ENCODE measurements around the gene ME3. TPM values are rescaled to one million over a fixed set of nuclear protein-coding genes. Genes with fewer than 3 reads are reported as not detected.

The ME3 gene
- total RNA-seq, 2 experiments from 2014 or later = not detected

DNA sequence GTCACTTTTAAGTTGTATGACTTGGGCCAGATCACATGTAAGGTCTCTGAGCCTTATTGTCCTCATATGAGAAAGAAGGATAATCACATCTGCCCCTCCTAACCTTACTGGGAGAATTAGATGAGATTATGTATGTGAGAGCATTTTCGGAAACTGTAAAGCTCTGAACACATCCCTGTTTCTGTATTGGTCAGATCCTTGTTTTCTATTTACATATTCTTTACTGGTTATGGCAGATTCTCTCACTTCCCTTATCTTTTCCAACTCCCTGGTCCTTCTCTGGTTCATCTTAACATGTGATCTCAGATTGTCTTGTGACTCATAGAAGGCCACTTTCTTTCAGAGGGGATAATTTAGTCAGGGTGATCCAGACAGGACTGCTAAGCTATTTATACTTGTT is 255.9 kb downstream of the ME3 start:
- POLR2A ChIA-PET = interaction anchor here (0.8 kb wide), 1 partner anchor 12 kb away, joined by 3 read pairs; no protein-coding TSS in a partner anchor
- no peak overlapping the region for H3K27ac ChIP-seq (ENCODE audit: low read depth, low read length, poor library complexity, severe bottlenecking)
- TF ChIP-seq, protein P1, sequence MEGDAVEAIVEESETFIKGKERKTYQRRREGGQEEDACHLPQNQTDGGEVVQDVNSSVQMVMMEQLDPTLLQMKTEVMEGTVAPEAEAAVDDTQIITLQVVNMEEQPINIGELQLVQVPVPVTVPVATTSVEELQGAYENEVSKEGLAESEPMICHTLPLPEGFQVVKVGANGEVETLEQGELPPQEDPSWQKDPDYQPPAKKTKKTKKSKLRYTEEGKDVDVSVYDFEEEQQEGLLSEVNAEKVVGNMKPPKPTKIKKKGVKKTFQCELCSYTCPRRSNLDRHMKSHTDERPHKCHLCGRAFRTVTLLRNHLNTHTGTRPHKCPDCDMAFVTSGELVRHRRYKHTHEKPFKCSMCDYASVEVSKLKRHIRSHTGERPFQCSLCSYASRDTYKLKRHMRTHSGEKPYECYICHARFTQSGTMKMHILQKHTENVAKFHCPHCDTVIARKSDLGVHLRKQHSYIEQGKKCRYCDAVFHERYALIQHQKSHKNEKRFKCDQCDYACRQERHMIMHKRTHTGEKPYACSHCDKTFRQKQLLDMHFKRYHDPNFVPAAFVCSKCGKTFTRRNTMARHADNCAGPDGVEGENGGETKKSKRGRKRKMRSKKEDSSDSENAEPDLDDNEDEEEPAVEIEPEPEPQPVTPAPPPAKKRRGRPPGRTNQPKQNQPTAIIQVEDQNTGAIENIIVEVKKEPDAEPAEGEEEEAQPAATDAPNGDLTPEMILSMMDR (conservative IDR thresholded peaks at IDR 0.05; ENCODE audit: low read length) = no peak
- TF ChIP-seq EZH2phosphoT487 (IDR thresholded peaks at IDR 0.05; ENCODE audit: borderline replicate concordance, low read depth, low read length) = no peak
- H3K9me2 ChIP-seq (ENCODE audit: insufficient read depth, low read length) = no peaks in the 10 kb centered on the region
- no TSS peak for BruUV-seq (replicated peaks)
- H3K9me3 ChIP-seq (ENCODE audit: low read length) = no peaks in the 10 kb centered on the region
- no peak overlapping the region for H2AFZ ChIP-seq (ENCODE audit: low read length)
- intact Hi-C loops (cut with micrococcal nuclease; ENCODE audit: unreplicated experiment) = no loop called here
- H3K4me3 ChIP-seq (ENCODE audit: low read depth, low read length, poor library complexity, severe bottlenecking) = no peak overlapping the region
- H3K79me2 ChIP-seq (ENCODE audit: insufficient read depth, low read depth, low read length) = no peaks in the 10 kb centered on the region
- H3K4me2 ChIP-seq (ENCODE audit: low read length) = no peak overlapping the region
- H4K20me1 ChIP-seq (ENCODE audit: insufficient read depth, low read length) = no peaks in the 10 kb centered on the region
- DNase-seq (ENCODE audit: low spot score) = no peak
- H3K4me1 ChIP-seq (ENCODE audit: insufficient read depth, low read length, poor library complexity, severe bottlenecking) = no peaks in the 10 kb centered on the region
- CTCF ChIA-PET (ENCODE audit: unreplicated experiment) = no interaction called here
- H3K36me3 ChIP-seq (ENCODE audit: insufficient read depth, low read length) = no peaks in the 10 kb centered on the region

DNA sequence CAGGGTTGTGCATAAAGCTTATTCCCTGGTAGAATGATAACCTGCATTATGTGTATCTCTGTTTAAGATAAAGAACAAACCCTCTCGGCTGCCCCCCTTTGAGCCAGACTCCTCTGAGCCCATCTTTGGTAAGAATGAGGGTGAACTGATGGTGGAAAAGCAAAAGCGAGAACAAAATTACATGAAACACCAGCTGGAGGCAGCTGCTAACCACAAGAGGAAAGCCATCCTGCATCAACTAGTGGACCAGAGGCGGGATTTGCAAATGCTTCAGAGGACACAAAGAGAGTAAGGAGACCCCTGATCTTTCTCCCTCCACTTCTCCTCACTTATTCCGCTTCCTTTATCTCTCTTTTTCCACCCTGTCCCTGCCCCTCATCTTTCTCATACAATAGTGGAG is 257.4 kb downstream of the ME3 start:
- BruUV-seq (replicated peaks) = no TSS peak
- ChIA-PET POLR2A (no interaction called here), CTCF (ENCODE audit: unreplicated experiment) (no interaction called here)
- H3K27ac ChIP-seq (ENCODE audit: low read depth, low read length, poor library complexity, severe bottlenecking) = no peak overlapping the region
- TF ChIP-seq EZH2phosphoT487 (IDR thresholded peaks at IDR 0.05; ENCODE audit: borderline replicate concordance, low read depth, low read length) = no peak
- no peaks in the 10 kb centered on the region for H3K36me3 ChIP-seq (ENCODE audit: insufficient read depth, low read length)
- H3K9me3 ChIP-seq (ENCODE audit: low read length) = no peaks in the 10 kb centered on the region
- H3K4me3 ChIP-seq (ENCODE audit: low read depth, low read length, poor library complexity, severe bottlenecking) = no peak overlapping the region
- H3K9me2 ChIP-seq (ENCODE audit: insufficient read depth, low read length) = no peaks in the 10 kb centered on the region
- H2AFZ ChIP-seq (ENCODE audit: low read length) = no peak overlapping the region
- intact Hi-C loops (cut with micrococcal nuclease; ENCODE audit: unreplicated experiment) = no loop called here
- H3K79me2 ChIP-seq (ENCODE audit: insufficient read depth, low read depth, low read length) = no peaks in the 10 kb centered on the region
- no peaks in the 10 kb centered on the region for H3K4me1 ChIP-seq (ENCODE audit: insufficient read depth, low read length, poor library complexity, severe bottlenecking)
- no peak overlapping the region for H3K4me2 ChIP-seq (ENCODE audit: low read length)
- no peaks in the 10 kb centered on the region for H4K20me1 ChIP-seq (ENCODE audit: insufficient read depth, low read length)
- no peak for DNase-seq (ENCODE audit: low spot score)

DNA sequence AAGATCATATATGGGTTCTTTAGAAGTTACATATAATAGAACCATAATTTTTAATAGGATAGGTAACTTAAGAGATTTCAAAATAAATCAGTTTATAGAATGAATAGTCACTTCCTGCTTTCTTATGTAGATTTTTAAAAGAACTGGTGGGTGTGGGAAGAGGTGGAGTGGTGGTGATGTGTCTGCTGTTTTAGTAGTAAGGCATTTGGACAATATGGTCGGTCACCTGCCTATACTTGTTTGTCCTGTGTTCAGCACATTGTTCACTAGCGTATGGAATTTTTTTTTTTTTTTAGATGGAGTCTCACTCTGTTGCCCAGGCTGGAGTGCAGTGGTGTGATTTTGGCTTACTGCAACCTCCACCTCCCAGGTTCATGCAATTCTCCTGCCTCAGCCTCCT is 258.4 kb downstream of the ME3 start:
- Histone ChIP-seq H3K4me1 (ENCODE audit: insufficient read depth, low read length, poor library complexity, severe bottlenecking) (no peaks in the 10 kb centered on the region), H2AFZ (ENCODE audit: low read length) (no peak overlapping the region), H3K27ac (ENCODE audit: low read depth, low read length, poor library complexity, severe bottlenecking) (no peak overlapping the region), H3K9me2 (ENCODE audit: insufficient read depth, low read length) (no peaks in the 10 kb centered on the region), H3K4me2 (ENCODE audit: low read length) (no peak overlapping the region), H3K36me3 (ENCODE audit: insufficient read depth, low read length) (no peaks in the 10 kb centered on the region), H3K79me2 (ENCODE audit: insufficient read depth, low read depth, low read length) (no peaks in the 10 kb centered on the region), H3K9me3 (ENCODE audit: low read length) (no peaks in the 10 kb centered on the region), H4K20me1 (ENCODE audit: insufficient read depth, low read length) (no peaks in the 10 kb centered on the region), H3K4me3 (ENCODE audit: low read depth, low read length, poor library complexity, severe bottlenecking) (no peak overlapping the region)
- ChIA-PET CTCF (ENCODE audit: unreplicated experiment) (no interaction called here), POLR2A (interaction anchor here (0.6 kb wide), 1 partner anchor 40 kb away, joined by 3 read pairs; no protein-coding TSS in a partner anchor)
- intact Hi-C loops (cut with micrococcal nuclease; ENCODE audit: unreplicated experiment) = no loop called here
- TF ChIP-seq EZH2phosphoT487 (IDR thresholded peaks at IDR 0.05; ENCODE audit: borderline replicate concordance, low read depth, low read length) = no peak
- TF ChIP-seq, protein P1 (conservative IDR thresholded peaks at IDR 0.05; ENCODE audit: low read length) = no peak
- DNase-seq (ENCODE audit: low spot score) = no peak
- no TSS peak for BruUV-seq (replicated peaks)
